Right atrium auricular region (tissue), 2 donors: Measurements from ENCODE around the gene SLC12A6. TPM values are rescaled to one million over a fixed set of nuclear protein-coding genes. Genes with fewer than 3 reads are reported as not detected.

Experiments
- DNase-seq: peaks from one replicate; pipeline ENCODE4 v3.0.0-alpha.2; 2019; ENCODE audit warnings: low spot score
- H3K27ac ChIP-seq, 2 donors: fragments of 200-600 bp; sonication (generic); 1 replicate in 1 of 2; 2 replicates in 1 of 2; pipeline ENCODE4 v1.5.1; 2016 to 2019
- H3K27me3 ChIP-seq, 2 donors: fragments of 200-600 bp; sonication (generic); one replicate each; pipeline versions ENCODE4 v1.5.1 to v1.6.0; 2017 to 2019
- H3K36me3 ChIP-seq: fragments of 200-600 bp; sonication (generic); one replicate; pipeline ENCODE4 v1.5.1; 2016
- H3K4me1 ChIP-seq, 2 donors: fragments of 200-600 bp; sonication (generic); one replicate each; pipeline versions ENCODE4 v1.5.1 to v1.6.0; 2017 to 2019
- H3K4me3 ChIP-seq, 2 donors: fragments of 200-600 bp; sonication (generic); 1 replicate in 1 of 2; 2 replicates in 1 of 2; pipeline ENCODE4 v1.5.1; 2017 to 2019; ENCODE audit warnings: mild to moderate bottlenecking in 1 of 2, moderate library complexity in 1 of 2
- H3K9me3 ChIP-seq, 2 donors: fragments of 200-600 bp; sonication (generic); one replicate each; pipeline ENCODE4 v1.5.1; 2019
- CTCF ChIP-seq, 2 donors: fragments of 200-600 bp; sonication (generic); IDR thresholded peaks; one replicate each; pipeline ENCODE4 v1.5.1; 2019; ENCODE audit warnings: antibody characterized with exemption in 2 of 2
- microRNA counts, 2 donors: library from miRNA; unstranded; fragments of <30 nt; microRNA quantifications; one replicate each; lab custom pipeline; 2016 to 2017
- microRNA-seq, 2 donors: library from miRNA; unstranded; fragments of <30 nt; microRNA quantifications; one replicate each; pipeline ENCODE4, GENCODE V29; 2016 to 2017; ENCODE audit warnings: borderline number of aligned reads in 2 of 2, borderline replicate concordance in 1 of 2
- total RNA-seq, 2 donors: library from RNA; depleted of rRNA; stranded (reverse); fragments of >200 nt; gene quantifications; one replicate each; pipeline ENCODE4 v1.1.0, GENCODE V29; 2016

SLC12A6 gene
- total RNA-seq, 2 donors from 2014 or later = 21.1 to 21.6 TPM

- H3K27me3 ChIP-seq = no peaks in the 10 kb centered on the region
- no peaks in the 10 kb centered on the region for H3K36me3 ChIP-seq
- no peaks in the 10 kb centered on the region for H3K9me3 ChIP-seq
- no peak for TF ChIP-seq CTCF (IDR thresholded peaks at IDR 0.05)
- no peaks in the 10 kb centered on the region for H3K4me1 ChIP-seq
- no peak for DNase-seq
- no peak overlapping the region for H3K27ac ChIP-seq
- no peak overlapping the region for H3K4me3 ChIP-seq
These were observed 154.6 kb downstream of the SLC12A6 start for GRCh38 chr15:34182942-34183341.

MicroRNAs encoded within 50 kb of the gene (microRNA counts, 767-probe panel; counts per million panel counts)
- 3,015 to 4,795 counts per million in 2 donors for microRNA hsa-miR-1233 (lab: Ali Mortazavi, UCI)

Small RNA genes lying within 50 kb of the gene (microRNA-seq; reads per million reads assigned to microRNA genes)
- 0 reads per million in 2 donors for gene MIR1233-1

Other genes with a start within 250 kb of the SLC12A6 start
- gene EMC7, start 235.9 kb downstream of the SLC12A6 start, total RNA-seq = 10 to 100 TPM; 47.5 to 50.1 TPM
- 1 to 10 TPM; 2.0 to 2.3 TPM for gene PGBD4, start 235.7 kb downstream of the SLC12A6 start, total RNA-seq
- 10 to 100 TPM; 17.7 to 17.8 TPM for gene KATNBL1, start 127.7 kb downstream of the SLC12A6 start, total RNA-seq
- 100 to 1,000 TPM; 120 TPM for gene EMC4, start 112.8 kb downstream of the SLC12A6 start, total RNA-seq
- 100 to 1,000 TPM; 115 to 120 TPM for gene NOP10, start 5.4 kb upstream of the SLC12A6 start, total RNA-seq
- gene NUTM1, start 5.5 kb upstream of the SLC12A6 start, total RNA-seq = not detected
- 10 to 100 TPM in 1 of 2 donors, 1 to 10 TPM in 1; 9.2 to 17.5 TPM for gene LPCAT4, start 29.4 kb upstream of the SLC12A6 start, total RNA-seq
- gene GOLGA8A, start 100.0 kb upstream of the SLC12A6 start, total RNA-seq = 1 to 10 TPM; 5.7 to 5.9 TPM
- 10 to 100 TPM; 10.3 to 24.6 TPM for gene GOLGA8B, start 245.9 kb upstream of the SLC12A6 start, total RNA-seq